NCI-H2029 treated with DMSO at 0.1 percent for 48 hours (cell line): Measurements from ENCODE around the gene AWAT2.

Experiments used
- DNase-seq: peaks from one replicate; lab custom pipeline; 2025; lab: John Stamatoyannopoulos, UW

AWAT2 gene, protein sequence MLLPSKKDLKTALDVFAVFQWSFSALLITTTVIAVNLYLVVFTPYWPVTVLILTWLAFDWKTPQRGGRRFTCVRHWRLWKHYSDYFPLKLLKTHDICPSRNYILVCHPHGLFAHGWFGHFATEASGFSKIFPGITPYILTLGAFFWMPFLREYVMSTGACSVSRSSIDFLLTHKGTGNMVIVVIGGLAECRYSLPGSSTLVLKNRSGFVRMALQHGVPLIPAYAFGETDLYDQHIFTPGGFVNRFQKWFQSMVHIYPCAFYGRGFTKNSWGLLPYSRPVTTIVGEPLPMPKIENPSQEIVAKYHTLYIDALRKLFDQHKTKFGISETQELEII

DNA sequence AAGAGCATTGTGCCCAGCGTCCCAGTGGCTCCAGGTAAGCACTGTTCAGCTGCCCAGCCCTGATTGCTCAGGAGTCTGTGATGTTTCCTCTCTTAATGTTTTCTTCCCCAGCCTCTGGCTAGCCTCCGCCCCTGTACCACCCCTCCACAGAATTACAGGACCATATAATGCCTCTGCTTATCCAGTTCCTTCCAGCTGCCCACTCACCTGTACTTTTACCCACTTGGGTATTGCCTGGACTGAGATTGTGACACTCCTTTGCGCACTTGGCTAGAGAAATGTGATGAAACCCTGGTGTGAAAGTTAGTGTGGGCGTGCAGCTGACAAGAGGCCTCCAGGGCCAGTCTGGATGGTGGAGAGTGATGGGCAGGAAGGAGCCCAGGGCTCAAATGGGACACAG lies at the start of gene AWAT2:
AWAT2 (minus strand) TSS at position 14 of the 400 bp plus-strand sequence; CDS start at position 8, 6 bp downstream.
- no peak for DNase-seq

DNA sequence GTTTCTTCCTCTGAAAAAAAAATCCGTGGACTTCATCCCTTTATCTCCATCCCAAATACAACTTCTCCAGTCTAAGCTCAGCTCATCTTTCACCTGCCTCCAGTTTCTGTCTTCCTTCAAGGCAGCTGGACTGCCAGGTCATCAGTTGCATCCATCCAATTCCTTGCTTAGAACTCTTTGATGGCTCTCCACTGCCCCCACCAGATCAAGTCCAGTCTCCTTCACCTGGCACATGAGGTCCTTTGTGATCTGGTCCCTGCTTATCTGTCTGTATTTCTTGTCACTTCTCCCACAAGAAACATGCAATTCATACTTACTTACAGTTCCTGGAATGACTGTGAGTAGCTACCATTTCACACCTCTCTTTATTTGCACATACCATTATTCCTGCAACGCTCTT lies 46.3 kb upstream of the AWAT2 start:
- DNase-seq, result peak; percentile 1

DNA sequence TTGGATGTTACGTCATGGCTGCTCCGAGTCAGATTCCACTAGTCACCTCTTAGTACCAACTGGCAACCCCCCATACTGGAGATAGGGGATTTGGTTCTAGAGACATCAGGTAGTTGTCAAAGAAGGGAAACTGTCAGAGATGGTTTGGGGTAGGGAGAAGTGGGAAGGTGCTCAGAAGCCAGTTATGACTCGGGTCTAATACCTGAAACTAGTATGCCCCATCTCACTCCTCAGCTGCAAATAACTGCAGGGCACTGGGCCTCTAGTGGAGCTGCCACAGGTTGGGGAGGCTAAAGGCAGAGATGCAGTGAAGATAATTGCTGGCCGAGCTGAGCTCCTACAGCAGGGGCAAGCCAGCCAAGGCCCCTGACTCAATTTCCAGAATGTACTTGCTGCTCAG lies 42.5 kb upstream of the AWAT2 start:
- no peak for DNase-seq

DNA sequence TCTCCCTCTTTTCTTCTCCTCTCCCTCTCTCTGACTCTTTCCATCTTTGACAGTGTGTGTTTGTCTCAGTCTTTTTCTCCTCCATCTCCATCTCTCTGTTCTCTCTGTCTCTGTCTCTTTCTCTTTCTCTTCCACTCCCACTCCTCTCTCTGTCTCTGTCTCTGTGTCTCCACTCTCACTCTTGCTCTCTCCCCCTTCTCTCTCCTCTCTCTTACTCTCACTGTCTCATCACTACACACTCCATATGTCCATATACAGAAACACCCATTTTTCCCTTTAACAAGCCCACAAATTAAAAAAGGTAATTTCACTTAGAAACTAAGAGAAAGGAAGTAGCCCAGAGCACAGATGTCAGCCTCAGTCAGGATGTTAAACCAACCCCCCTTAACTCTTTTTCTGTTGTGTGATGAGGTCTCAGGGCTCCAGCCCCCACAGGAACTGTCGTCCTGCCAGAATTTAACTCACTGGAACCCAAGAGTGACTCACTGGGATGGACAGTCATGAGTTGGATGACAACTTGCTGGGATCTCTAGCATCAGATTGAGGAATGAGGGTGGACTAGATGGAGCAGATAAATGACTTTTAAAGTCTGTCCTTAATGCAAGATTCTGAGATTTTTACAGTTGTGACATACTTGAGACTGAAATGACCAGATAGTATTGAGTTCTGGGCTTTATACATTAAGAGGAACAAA lies 40.0 kb upstream of the AWAT2 start:
- DNase-seq, result no peak

DNA sequence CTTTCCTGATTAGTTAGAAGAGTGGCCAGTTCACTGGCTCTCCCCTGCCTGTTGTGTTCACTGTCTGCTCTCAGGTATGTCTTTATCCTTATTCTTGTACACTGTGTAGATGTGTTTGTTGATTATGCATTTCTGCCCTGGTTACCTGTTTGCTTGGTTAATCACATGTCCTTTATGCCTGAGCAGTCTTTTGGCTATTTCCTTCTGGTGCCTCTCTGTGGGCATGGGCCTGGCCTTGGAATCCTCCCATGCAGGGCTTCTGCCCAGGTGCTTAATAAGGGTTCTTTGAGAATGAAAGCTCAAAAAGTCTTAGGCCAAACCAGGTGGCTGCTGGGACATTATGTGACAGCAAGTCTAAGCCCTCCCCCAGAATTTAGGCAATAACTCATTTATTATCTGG lies 39.0 kb upstream of the AWAT2 start:
- no peak for DNase-seq

DNA sequence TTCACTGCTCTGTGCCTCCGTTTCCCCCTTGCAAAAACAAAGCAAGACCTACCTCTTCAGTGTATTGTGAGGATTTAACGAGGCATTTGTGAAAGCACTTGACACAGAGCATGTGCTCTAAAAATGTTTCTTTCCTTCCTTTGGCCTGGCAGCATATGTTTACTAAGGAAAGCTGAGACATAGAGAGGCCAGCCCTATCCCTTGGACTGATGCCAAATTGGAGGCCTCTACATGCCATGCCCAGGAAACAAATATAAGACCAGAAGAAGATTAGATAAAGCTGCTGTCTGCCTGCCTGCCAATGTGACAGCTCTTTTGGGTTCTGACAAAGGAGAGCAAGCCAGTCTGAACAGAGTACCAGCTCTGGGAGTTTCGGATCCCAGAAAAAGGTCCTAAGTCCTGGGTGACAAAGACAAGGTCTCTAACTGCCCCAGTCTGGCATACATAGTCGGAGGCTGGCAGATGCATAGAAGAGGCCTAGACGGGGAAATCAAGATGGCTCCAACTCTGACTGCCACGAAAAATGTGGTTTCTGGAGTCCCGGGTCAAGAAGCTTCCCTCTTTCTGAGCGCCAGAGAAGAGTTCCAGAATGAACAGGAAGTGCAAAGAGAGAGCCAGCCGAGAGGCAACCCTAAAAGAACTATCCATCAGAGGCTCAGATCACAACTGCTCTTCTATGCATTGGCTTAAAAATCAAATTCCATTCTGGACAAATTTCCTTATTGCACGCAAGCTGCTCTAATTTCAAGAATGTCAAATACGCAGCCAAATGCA lies 38.3 kb upstream of the AWAT2 start:
- DNase-seq, result peak; percentile 33

DNA sequence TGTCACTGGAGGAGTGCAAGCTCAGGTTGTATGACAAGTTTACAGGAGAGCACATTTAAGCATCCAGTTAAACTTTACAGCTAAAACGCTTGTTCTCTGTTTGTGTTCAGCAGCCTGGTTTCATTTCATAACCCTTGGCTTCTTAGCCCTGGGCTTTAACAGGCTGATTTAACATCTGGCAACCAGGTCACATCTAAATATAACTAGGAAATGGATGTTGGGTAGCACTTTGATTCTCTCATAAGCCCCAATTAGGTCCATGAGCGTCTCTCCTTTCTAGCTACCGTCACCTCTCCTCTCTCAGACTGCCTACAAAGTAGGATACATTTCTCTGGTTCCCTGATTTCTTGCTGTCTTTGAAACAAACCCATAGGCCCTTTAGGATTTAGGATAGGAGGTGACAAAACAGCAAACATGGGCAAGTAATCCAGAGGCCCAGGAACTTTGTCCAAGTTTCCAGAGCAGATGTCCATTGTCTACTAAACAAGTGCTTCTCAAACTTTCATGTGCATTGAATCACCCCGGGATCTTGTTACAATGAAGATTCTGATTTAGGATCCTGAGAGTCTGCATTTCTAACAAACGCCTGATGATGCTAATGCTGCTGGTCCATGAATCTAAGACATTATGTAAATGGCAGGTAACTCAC lies 35.0 kb upstream of the AWAT2 start:
- DNase-seq, result no peak

DNA sequence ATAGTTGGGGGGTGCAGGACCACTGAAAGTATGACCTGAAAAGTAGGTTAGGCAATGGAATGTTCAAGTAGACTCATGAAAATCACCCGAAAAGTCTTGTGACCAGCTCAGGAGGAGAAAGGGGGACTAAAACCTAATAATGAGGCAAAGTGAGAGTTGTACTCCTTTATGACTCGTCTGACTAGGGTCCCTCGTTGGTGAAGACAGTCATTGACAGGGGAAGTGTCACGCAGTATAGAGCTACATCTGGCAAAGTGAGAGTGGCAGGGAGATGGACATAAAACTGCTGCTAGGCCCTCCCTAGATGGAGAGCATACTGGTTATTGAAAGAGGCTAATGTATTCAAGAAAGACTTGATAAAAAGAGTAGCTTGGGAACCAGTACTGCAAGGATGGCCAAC lies 33.0 kb upstream of the AWAT2 start:
- no peak for DNase-seq

DNA sequence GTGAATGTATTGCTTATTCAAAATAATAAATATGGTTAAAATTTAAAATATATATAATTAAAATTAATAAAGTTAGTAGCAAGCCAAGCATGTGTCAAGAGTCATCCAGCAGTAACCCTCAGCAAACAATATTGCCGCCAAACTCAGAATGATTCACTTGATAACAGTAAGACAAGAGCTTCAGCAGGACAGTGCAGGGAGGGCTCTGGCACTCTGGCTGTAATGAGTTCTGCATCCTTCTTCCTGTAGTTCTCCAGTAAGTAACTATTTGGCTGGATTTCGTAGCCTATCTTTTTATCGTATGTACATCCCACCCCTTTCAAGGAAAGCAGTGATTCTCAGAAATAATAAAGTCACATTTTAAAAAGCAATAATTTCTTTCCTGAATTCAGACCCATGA lies 30.1 kb upstream of the AWAT2 start:
- no peak for DNase-seq

DNA sequence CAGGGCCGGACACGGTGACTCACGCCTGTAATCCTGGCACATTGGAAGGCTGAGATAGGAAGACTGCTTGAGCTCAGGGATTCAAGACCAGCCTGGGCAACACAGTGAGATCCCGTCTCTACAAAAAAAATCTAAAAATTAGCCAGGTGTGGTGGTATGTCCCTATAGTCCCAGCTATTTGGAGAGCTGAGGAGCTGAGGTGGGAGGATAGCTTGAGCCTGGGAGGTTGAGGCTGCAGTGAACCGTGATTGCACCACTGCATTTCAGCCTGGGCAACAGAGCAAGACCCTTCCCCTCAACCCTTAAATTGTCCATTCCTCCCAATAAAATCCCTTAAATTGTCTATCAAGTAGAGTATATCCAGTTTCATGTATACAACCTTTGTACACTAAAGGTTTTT lies 29.6 kb upstream of the AWAT2 start:
- no peak for DNase-seq

DNA sequence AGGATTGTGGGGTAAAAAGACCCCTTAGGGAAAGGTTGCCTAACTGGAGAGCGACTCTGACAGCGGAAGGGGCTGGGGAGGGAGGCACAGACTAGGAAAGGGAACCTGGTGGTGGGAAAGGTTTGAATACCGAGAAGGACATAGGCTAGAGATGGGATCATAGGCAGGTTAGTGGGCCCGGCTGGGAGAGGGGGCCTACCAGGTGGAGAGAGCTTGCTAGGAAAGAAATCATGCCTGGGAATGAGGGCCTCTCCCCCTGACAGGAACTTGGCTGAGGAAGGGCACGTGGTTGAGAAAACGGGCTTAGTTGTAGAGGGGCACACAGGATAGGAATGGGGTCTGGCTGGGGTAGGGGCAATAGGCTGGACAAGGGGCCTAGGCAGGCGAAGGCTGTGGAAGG lies 16.9 kb upstream of the AWAT2 start:
- no peak for DNase-seq

DNA sequence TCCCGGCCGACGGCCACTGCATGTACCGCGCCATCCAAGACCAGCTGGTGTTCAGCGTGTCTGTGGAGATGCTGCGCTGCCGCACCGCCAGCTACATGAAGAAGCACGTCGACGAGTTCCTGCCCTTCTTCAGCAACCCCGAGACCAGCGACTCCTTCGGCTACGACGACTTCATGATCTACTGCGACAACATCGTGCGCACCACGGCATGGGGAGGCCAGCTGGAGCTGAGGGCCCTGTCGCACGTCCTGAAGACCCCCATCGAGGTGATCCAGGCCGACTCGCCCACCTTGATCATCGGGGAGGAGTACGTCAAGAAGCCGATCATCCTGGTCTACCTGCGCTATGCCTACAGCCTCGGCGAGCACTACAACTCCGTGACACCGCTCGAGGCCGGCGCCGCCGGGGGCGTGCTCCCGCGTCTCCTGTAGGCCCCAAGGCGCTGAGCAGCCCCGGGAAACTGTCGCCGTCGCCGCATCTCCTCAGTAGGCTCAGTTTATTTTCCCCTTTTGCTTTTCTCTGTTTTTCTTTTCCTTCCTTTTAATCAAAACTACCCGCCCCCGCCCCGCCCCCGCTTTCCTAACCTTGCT lies 13.3 kb upstream of the AWAT2 start:
- no peak for DNase-seq

DNA sequence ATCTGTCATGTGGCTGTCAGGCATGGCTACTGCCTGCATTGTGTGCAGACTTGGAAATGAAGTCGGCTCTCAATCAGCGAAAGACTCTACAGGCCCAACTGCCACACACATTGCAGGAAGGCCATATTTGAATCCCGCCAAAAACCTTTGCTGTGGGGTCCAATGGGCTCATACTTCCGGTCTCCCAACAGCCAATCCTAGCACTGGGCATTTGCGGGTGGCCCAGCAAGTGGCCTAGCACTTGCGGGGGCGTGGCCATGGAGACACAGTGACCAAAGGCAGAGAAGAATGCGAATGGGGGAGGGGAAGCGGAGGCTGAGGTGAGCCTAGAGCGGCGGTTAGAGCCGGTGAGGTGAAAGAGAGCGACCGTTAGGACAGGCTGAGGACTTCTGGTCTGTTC lies 12.3 kb upstream of the AWAT2 start, which contains the start of gene OTUD6A:
OTUD6A (plus strand) TSS at position 382 of the 400 bp plus-strand sequence. CDS start 68 bp downstream, outside the sequence.
- DNase-seq, result no peak

DNA sequence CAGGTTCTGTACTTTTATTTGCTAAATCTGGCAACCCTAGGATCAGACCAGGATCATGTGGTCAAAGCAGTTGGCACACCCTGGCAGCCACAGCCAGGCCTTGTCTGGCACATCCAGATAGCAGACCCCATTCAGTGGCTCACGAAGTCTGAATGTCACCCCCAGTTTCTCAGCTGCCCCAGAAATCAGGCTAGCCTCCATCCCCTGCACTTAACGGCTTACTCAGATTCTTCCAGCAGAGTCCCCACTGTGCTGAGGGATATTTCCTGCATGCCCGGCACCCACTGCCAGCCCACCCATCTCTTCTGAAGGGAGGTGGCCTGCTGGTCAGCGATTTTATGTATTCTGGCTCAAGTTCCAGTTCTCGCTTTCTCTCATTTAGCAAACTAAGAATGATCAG lies 4.7 kb upstream of the AWAT2 start:
- no peak for DNase-seq

DNA sequence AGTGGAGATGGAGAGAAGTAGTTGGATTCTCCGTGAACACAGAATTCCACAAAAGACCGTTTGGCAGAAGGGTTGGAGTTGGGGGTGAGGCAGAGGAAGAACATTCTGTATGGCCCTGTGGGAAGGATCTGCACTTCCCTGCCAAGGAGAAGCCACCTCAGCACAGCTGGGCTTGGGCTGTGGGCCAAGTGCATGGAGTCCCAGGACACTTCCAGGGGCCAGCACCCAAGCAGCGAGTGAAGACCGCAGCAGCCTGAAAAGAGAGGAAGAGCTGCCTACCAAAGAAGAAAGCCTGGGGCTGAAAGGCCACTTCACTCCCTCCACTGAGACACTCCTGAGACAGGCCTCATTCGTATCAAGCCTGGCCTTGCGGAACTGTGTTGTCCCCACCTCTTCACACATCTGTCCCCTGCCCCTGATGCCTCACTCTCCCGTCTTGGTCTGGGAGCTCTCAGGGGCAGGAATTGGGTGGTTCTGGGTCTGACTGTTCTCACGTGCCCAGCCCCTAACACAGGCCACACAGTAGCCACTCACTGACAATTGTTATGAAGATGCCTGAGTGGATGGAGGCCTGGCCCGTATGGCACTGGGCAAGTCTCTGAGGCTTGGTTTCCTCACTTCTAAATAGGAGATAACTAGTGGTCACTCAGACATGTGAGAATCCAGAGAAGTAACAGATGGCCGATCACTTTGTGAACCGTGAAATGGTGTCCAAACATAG lies 3.3 kb upstream of the AWAT2 start:
- no peak for DNase-seq

DNA sequence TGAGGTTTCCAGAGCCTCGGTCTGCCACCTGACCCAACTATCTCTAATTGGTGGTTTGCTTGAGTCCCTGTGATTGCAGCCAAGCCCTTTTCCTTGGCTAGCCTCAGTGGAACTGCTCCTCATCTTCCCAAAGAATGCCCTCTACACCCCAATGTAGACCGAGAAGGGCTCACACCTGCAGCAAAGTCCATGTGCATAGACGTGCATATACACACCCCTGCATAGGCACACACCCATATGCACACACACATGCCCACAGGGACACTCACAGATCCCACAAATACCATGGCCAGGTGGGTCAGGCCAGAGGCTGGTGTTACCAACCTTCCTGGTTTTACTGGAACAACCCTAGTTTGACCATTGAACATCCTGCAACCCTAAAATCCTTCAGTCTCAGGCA lies 332 bp downstream of the AWAT2 start:
- DNase-seq, result no peak

DNA sequence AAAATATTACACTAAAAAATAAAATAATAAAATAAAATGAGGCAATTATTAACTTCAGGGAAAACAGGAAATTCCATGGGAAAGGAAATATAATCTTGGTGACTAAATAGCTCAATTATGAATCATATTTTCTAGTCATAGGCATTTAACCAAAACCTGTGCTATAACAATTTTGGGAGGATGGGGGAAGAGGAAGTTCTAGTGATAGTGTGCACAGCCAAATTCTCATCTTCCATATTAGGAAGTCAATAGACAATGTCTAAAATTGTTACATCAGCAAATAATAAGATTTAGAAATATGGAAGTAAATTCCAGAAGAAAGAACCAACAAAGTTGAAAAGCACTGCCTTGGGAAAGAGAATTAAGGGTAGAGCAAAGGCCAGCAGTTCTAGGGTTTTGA lies 2.8 kb downstream of the AWAT2 start:
- no peak for DNase-seq

DNA sequence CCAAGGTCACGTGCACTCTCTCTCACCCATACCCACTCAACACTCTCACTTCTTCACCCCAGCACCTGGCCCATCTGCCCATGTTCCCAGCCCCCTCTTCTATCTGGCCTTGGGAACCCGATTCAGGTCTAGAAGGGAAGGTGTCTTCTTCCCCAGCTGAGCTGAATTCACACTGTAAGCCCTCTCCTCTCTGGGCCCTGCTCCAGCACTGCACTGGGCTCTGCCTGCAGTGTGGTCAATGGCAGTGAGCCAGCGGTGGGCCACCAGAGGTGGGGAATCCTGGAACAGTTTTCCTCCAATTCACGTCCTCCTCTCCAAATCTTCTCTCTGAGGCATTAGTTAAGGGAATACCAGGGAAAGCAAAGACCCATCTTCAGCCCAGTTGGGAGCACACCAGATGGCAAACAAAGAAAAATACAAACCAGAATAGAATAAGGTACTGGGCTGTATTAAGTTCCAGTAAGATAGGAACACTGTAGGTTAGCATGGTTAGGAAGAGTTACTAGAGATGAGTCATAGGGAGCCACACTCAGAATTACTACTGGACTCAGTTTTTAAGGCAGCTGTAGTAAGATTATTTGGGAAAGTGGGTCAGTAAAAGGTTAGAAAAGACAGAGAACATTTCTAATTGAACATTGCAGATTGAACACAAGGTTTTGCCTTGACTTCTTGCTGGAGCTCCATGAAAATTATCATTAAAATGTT lies 5.0 kb downstream of the AWAT2 start:
- no peak for DNase-seq

DNA sequence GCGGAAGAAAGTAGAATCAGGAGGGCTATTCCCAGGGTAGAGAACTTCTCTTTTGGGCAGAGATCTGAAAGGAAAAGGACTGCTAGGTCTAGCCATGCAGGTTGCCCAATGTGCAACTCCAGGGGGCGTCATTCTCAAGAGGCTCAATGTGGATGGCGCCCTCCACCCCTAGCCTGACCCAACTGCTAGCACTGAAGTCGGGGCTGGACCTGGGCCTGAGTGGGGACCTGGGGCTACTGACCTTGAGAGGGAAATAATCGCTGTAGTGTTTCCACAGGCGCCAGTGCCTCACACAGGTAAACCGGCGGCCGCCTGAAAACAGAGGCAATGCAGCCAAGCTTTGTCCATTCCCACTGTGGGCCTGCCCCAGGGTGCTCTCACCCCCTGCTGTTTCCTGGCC lies 6.1 kb downstream of the AWAT2 start:
- DNase-seq, result no peak
